GM19467 (cell line): Measurements from ENCODE around the gene WFDC11.
"Not testable (repeated sequence)": the region's sequence is repeated elsewhere in the genome, so short reads cannot be mapped to it uniquely, and the experiment has no call there.

Experiments
- ATAC-seq: cut with Tn5 transposase; IDR thresholded peaks from one replicate; pipeline ENCODE4 v1.9.1; 2021; ENCODE audit warnings: mild to moderate bottlenecking, moderate library complexity; ENCODE audit not compliant: unreplicated experiment

WFDC11 gene

DNA sequence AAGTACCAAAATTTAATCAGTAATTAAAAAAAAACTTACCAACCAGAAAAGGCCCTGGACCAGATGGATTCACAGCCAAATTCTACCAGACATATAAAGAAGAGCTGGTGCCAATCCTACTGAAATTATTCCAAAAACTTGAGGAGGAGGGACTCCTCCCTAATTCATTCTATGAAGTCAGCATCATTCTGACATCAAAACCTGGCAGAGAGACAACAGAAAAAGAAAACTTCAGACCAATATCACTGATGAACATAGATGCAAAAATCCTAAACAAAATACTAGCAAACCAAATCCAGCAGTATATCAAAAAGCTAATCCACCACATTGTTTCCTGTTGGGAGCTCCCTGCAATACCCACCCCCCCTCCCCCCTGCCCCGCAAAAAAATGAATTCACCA, at the start of gene WFDC11:
TSS of gene WFDC11 (minus strand) at position 101 of the 400 bp plus-strand sequence. CDS start 19,639 bp downstream, outside the sequence.
- ATAC-seq, result no peak

DNA sequence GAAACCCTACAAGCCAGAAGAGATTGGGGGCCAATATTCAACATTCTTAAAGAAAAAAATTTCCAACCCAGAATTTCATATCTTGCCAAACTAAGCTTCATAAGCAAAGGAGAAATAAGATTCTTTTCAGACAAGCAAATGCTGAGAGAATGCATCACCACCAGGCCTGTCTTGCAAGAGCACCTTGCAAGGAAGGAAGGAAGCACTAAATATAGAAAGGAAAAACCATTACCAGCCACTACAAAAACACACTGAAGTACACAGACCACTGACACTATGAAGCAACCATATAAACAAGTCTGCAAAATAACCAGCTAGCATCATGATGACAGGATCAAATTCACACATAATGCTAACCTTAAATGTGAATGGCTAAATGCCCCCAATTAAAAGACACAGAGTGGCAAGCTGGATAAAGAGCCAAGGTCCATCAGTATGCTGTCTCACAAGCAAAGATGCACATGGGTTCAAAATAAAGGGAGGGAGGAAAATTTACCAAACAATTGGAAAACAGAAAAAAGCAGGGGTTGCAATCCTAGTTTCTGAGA, 46.2 kb upstream of the WFDC11 start:
- ATAC-seq, result not testable (repeated sequence)

DNA sequence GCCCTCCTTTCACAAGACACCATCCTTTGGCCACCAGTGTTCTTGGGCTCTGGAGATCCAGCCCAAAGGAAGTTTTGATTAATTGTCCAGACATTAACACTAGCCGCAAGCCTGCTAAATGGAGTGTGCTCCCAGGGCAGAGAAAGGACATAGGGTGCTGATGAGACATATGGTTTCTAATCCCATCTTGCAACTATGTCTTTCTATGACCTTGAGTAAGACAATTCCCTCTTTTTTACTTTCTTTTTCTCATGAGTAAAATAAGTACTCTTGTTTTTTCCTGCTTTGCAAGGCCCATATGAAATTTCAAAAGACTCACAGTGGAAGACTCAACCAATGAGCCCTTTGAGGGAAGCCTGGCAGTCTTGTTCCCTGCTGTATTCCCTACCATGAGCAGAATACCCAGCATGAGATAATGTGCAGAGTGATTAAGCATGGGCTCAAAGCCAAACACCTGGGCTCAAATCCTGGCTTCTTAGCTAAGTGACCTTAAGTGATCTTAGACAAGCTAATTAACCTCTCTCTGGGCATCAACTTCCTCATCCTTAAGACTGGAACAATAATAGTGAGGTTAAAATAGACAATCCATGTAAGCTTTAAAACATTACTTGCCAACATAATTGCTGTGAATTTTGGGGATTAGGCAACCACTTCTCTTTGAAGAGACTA, 35.1 kb upstream of the WFDC11 start, which contains the start of gene WFDC10B:
TSS of gene WFDC10B (minus strand) at position 51 of the 669 bp plus-strand sequence. CDS start 19,027 bp downstream, outside the sequence.
- ATAC-seq, result no peak

DNA sequence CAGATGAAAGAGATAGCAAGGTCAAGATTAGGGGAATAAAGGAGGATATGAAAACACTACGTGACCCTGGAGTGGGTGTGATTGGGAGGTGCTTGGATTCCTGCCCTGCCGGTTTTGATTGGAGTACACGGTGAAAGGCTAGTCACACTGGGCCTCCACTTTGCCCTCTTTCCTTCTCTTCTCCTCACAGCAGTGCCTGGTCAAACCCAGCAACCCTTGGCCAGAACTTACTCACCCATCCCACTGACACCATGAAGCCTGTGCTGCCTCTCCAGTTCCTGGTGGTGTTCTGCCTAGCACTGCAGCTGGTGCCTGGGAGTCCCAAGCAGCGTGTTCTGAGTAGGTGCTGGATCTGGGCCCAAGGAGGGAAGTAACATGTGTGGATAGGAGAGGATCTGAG, 31.8 kb upstream of the WFDC11 start, which contains the start of gene WFDC13:
TSS of gene WFDC13 (plus strand) at position 166 of the 400 bp plus-strand sequence. CDS start at position 252, 86 bp downstream.
- no peak for ATAC-seq

DNA sequence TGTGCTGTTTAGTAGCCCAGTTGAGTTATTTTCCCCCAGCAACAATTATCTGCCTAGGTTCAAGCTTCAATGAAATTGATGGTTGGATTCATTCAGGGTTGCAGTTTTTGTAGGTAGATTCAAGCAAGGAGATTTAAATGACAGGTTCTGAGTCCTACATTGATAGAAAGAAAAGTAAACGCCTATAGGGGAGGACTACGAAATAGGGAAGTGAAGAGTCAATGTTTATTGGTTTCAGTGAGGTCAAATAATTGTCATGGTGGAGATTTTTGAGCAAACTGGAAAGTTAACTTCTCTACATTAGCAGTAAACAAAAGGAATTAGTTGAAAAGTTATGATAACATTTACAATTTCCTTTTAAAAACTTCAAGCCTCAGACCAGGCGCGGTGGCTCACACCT, 31.1 kb upstream of the WFDC11 start:
- ATAC-seq, result no peak

DNA sequence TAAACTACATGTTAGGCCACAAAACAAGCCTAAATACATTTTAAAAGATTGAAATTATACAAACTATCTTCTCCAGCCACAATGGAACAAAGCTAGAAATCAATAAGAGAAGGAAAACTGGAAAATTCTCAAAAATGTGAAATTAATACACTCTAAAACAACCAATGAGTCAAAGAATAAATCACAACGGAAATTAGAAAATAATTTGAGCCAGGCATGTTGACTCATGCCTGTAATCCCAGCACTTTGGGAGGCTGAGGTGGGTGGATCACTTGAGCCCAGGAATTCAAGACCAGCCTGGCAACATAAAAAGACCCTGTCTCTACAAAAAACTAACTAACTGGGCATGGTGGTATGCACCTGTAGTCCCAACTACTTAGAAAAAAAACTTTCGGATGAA, 25.5 kb upstream of the WFDC11 start:
- ATAC-seq, result no peak

DNA sequence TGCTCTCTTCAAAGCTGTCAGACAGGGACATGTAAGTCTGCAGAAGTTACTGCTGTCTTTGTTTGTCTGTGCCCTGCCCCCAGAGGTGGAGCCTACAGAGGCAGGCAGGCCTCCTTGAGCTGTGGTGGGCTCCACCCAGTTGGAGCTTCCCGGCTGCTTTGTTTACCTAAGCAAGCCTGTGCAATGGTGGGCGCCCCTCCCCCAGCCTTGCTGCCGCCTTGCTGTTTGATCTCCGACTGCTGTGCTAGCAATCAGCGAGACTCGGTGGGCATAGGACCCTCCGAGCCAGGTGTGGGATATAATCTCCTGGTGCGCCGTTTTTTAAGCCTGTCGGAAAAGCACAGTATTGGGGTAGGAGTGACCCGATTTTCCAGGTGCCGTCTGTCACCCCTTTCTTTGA, 23.3 kb upstream of the WFDC11 start:
- ATAC-seq, result not testable (repeated sequence)

DNA sequence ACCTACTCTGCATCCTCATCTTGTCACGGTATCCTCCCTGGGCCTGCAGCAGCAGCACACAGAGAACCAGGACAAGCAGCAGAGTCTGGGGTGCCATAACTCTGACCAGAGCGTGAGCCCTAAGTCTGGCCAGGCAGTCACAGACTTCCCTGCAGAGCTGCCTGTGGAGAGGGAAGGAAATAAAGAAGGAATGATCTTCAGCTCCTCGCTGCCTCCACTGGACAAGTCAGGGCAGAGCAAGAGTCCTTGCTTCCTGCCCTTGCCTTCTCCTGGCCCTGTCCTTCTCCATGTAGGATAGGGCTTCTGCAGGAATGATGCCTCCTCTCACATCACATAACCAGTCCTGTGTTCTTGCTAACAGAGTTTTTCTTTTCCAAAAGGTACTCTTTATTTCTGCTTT, 15.9 kb upstream of the WFDC11 start:
- no peak for ATAC-seq

DNA sequence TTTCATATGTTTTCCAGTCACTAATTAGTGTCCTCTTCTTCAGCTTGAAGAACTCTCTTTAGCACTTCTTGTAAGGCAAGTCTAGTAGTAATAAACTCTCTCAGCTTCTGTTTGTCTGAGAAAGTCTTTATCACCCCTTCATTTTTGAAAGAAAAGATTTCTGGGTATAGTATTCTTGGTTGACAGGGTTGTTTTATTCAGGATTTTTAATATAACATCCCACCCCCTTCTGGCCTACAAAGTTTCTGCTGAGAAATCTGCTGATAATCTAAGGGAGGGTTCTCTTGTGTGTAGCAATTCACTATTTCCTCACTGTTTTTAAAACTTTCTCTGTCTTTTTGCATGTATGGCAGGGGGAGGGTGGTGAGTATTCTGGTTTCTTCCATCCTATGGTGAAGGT, 9.6 kb upstream of the WFDC11 start:
- no peak for ATAC-seq

DNA sequence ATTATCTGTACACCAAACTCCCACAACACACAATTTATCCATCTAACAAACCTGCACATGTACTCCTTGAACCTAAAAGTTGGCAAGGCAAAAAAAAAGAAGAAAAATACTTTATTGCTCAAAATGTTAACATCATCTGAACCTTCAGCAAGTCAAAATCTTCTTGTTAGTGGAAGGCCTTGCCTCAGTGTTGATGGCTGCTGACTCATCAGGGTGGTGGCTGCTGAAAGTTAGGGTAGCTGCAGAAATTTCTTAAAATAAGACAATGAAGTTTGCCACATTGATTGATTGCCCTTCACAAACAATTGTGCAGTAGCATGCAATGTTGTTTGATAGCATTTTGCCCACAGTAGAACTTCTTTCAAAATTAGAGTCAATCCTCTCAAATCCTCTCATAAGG, 2.7 kb upstream of the WFDC11 start:
- ATAC-seq, result no peak

DNA sequence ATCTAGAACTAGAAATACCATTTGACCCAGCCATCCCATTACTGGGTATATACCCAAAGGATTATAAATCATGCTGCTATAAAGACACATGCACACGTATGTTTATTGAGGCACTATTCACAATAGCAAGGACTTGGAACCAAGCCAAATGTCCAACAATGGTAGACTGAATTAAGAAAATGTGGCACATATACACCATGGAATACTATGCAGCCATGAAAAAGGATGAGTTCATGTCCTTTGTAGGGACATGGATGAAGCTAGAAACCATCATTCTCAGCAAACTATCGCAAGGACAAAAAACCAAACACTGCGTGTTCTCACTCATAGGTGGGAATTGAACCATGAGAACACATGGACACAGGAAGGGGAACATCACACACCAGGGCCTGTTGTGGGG, 13.0 kb downstream of the WFDC11 start:
- ATAC-seq, result not testable (repeated sequence)

DNA sequence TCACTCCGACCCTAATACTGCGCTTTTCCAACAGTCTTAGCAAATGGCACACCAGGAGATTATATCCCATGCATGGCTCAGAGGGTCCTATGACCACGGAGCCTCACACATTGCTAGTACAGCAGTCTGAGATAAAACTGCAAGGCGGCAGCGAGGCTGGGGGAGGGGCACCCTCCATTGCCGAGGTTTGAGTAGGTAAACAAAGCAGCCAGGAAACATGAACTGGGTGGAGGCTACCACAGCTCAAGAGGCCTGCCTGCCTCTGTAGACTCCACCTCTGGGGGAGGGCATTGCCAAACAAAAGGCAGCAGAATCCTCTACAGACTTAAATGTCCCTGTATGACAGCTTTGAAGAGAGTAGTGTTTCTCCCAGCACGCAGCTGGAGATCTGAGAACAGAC, 18.3 kb downstream of the WFDC11 start:
- ATAC-seq, result not testable (repeated sequence)

DNA sequence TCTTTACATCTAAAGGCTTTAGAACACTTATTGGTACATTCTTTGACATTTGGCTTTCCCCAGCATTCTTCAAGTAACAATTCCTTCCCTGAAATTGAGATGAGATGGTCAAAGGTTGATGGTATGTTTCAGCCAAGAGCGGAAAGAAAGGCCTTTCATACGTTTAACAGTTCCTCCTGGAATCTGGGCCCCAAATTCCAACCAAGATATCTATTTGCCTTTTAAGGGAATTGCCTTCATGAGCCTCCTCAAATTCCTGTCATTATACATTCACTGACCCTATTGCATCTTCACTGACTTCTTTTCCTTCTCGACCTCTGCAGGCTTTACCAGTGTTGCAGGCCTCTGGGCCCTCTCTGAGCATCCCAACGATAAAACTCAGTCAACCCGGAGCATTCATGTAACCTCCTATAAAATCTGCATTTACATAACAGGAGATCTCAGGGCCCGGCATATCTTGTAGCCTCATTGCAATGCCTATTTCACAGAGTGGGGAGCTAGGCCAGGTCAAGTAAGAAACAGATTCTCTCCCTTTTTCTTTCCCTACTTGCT, 20.7 kb downstream of the WFDC11 start:
- ATAC-seq, result no peak

DNA sequence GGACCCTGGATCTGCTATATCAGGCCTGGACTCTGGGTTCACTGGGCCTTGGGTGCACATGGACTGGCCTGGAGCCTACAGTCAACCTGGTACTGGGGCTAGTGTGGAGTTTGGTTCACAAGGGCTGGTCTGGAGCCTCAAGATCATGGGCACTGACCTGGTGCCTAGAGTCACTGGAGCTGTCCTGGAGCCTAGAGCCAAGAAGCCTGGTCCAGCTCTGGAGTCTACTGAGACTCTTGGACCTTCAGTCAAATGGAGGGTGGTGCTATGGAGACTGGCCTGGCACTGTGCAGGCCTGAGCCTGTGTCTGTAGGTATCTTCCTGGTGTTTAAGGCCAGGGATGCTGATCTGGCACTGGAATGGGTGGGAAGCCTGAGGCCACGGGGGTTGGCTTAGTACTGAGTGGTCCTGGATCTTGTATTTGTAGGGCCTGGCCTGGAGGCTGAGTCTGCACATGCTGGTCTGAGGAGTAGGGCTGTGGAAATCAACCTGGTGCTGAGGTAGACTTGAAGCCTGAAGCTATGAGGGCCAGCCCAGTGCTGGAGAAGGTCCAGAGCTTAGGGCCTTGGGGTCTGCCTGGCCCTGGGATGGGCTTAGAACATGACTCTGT, 22.5 kb downstream of the WFDC11 start:
- no peak for ATAC-seq

DNA sequence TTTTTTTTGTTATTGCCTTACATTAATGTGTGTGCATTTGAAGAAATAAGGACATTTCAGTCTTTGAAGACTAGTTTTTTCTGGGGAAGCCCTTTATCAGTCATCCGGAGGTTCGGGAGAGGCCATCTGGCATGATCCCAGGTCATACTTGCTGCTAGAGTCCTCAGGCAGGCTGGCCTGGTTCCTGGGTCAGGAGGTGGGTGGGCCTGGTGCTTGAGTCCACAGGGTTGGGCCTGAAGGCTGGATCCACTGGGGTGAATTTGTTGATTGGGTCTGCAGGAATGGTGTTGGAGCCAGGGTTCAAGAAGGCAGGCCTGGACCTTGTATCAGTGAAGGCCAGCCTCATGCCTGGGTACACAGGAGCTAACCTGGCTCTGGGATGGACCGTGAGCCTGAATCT, 23.2 kb downstream of the WFDC11 start:
- no peak for ATAC-seq

DNA sequence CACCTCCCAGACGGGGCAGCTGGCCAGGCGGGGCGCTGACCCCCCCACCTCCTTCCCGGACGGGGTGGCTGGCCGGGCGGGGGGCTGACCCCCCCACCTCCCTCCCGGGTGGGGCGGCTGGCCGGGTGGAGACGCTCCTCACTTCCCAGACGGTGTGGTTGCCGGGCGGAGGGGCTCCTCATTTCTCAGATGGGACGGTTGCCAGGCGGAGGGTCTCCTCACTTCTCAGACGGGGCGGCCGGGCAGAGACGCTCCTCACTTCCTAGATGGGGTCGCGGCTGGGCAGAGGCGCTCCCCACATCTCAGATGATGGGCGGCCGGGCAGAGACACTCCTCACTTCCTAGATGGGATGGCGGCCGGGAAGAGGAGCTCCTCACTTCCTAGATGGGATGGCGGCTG, 24.2 kb downstream of the WFDC11 start:
- not testable (repeated sequence) for ATAC-seq

DNA sequence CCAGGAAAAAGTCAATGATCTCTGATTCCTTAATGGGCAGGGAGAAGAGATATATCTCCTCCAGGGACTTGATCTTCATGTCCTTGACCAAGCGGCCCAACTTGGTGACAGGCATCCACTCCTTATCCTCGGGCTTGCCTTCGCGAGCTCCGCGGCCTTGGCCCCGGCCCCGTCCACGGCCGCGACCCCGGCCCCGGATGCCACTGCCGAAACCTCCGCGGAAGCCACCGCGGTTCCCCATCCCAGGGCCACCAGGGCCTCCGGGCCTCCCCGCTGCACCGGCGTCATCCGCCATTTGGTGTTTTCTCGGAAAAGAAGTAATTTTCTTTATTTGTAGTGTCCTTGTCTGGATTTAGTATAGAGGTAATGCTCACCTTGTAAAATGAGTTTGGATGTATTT, 29.0 kb downstream of the WFDC11 start:
- not testable (repeated sequence) for ATAC-seq

DNA sequence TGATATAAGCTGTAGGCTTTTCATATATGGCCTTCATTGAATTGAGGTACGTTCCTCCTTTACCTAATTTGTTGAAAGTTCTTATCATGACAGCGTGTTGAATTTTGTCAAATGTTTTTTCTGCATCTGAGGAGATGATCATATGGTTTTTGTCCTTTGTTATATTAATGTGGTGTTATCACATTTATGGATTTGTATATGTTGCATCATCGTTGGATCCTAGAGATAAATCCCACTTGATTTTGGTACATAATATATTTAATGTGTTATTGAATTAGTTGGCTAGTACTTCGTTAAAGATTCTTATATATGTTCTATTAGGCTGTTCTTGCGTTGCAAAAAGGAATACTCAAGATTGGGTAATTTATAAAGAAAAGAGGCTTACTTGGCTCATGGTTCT, 30.4 kb downstream of the WFDC11 start:
- ATAC-seq, result no peak

DNA sequence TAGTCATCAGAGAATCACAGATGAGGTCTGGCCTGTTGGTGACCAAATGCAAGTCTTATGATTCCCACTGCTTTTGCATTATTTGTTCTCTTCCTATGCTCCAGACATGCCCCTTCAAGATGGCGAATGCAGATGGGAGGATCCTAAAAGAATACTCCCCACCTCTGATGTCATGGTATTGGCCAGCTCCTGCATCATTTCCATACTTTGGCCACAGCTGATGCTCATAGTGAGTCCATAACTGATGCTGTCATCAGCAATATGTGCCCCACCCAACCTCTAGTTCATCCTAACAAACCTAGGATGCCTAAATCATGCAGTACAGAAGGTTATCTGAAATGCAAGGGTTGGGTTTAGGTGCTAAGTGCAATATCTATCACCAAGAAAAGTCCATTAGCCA, 33.5 kb downstream of the WFDC11 start:
- no peak for ATAC-seq

DNA sequence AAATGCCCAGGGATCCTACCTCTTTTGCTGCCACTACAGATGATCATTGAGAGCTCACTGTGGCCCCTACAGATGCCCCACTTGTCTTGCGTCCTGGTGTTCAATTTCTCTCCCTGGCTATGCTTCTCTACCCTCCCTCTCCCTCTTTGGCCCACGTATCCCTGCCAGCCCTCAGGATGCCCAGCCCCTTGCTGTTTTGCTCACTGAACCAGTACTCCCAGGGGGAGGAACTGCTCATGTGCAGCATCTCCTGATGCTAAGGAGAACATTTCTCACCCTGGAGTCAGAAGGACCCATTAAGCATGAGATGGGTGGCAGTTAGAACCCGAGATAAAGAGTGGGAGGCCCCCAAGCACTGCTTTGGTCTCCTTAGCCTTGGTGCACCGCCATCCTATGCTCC, 38.9 kb downstream of the WFDC11 start, which contains the start of gene WFDC9:
TSS of gene WFDC9 (minus strand) at position 101 of the 400 bp plus-strand sequence. CDS start 21,103 bp downstream, outside the sequence.
- ATAC-seq, result no peak

DNA sequence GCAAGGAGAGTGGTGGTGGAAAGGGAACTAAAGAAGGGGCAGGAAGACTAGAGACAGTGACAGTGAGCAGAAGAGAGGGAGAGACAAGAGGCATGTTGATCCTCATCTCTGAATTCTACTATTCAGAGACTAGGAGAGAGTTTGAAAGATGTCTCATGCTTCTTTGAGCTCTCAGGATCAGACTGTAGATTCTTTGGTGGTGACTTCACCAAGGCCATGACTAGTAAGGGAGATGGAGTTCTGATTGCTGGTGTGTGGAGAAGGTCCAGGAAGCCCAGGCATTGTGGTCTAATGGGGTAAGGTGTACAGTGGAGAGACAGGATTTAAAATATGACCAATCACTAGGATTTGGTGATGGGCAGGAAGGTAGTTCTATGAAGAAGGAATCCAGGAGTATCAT, 39.7 kb downstream of the WFDC11 start:
- ATAC-seq, result no peak
